Erythroblast (primary cell): ENCODE measurements around the gene RPRD1B.

Experiments used
- DNase-seq, 2 experiments: peaks; one replicate each; lab custom pipeline; 2025; lab: John Stamatoyannopoulos, UW
- GATA1 ChIP-seq: IDR thresholded peaks from 2 replicates; pipeline ENCODE4 v1.6.1; 2011; ENCODE audit warnings: low read depth, mild to moderate bottlenecking, control low read depth, low read length, moderate library complexity
- POLR2A ChIP-seq: IDR thresholded peaks from 2 replicates; pipeline ENCODE4 v1.6.1; 2011; ENCODE audit warnings: mild to moderate bottlenecking, low read length

RPRD1B gene

GRCh38 chr20:38011696-38012095 is 21.9 kb upstream of the RPRD1B start:
- no peak for DNase-seq
- no peak for TF ChIP-seq POLR2A

- DNase-seq: no peak
- no peak for TF ChIP-seq GATA1
- no peak for TF ChIP-seq POLR2A
Measured at GRCh38 chr20:38012332-38012731, 21.2 kb upstream of the RPRD1B start.

- TF ChIP-seq GATA1: no peak
- no peak for TF ChIP-seq POLR2A
- DNase-seq: no peak
Measured at GRCh38 chr20:38013887-38014286, 19.7 kb upstream of the RPRD1B start.

GRCh38 chr20:38017959-38018358 is 15.6 kb upstream of the RPRD1B start:
- DNase-seq: peak; percentile 37 to 46
- no peak for TF ChIP-seq GATA1
- TF ChIP-seq POLR2A: no peak

- TF ChIP-seq GATA1 (no peak), POLR2A (no peak)
- DNase-seq: no peak
Measured at GRCh38 chr20:38018385-38018784, 15.2 kb upstream of the RPRD1B start.

- TF ChIP-seq POLR2A: no peak
- TF ChIP-seq GATA1: no peak
- DNase-seq: no peak
Measured at GRCh38 chr20:38021087-38021772, 12.3 kb upstream of the RPRD1B start.

- TF ChIP-seq GATA1: no peak
- TF ChIP-seq POLR2A: no peak
- DNase-seq: no peak
Measured at GRCh38 chr20:38023181-38024001, 10.2 kb upstream of the RPRD1B start.

- DNase-seq: no peak
- TF ChIP-seq GATA1 (no peak), POLR2A (no peak)
Measured at GRCh38 chr20:38024496-38024895, 9.1 kb upstream of the RPRD1B start.

- TF ChIP-seq POLR2A (no peak), GATA1 (no peak)
- DNase-seq: no peak
Measured at GRCh38 chr20:38029453-38029852, 4.1 kb upstream of the RPRD1B start.

- no peak for DNase-seq
- TF ChIP-seq GATA1 (no peak), POLR2A (no peak)
Measured at GRCh38 chr20:38031957-38032356, 1.6 kb upstream of the RPRD1B start.

- peak; percentile 88 to 90 for DNase-seq
- TF ChIP-seq GATA1 (no peak), POLR2A (no peak)
Measured at GRCh38 chr20:38032585-38033329, 789 bp upstream of the RPRD1B start.

- peak in 1 of 2 experiments; percentile 70 for DNase-seq
- TF ChIP-seq GATA1 (no peak), POLR2A (no peak)
Measured at GRCh38 chr20:38034108-38034649, 633 bp downstream of the RPRD1B start.

GRCh38 chr20:38034961-38035360 is 1.4 kb downstream of the RPRD1B start:
- TF ChIP-seq POLR2A (no peak), GATA1 (no peak)
- DNase-seq: peak; percentile 24 to 38

- DNase-seq: no peak
- no peak for TF ChIP-seq POLR2A
- no peak for TF ChIP-seq GATA1
Measured at GRCh38 chr20:38036366-38036765, 2.8 kb downstream of the RPRD1B start.
